ENCODE measurements around the gene ALMS1. TPM values are rescaled to one million over a fixed set of nuclear protein-coding genes. Genes with fewer than 3 reads are reported as not detected.

The ALMS1 gene
- total RNA-seq, 1 experiment from 2014 or later, result 19.5 TPM

GRCh38 chr2:73594251-73594650 is 208.6 kb downstream of the ALMS1 start:
- no peak for ATAC-seq
- no peaks in the 10 kb centered on the region for H3K4me1 ChIP-seq (ENCODE audit: control insufficient read depth, insufficient read depth, low read length)
- intact Hi-C loops (cut with micrococcal nuclease; ENCODE audit: unreplicated experiment) (no loop called here), in situ Hi-C loops (cut with HindIII; ENCODE audit: low pct_unique_long_range_greater_than_20kb, low sequenced_read_pairs) (no loop called here)
- TF ChIP-seq POLR2AphosphoS5 (IDR thresholded peaks at IDR 0.05; ENCODE audit: low read depth, low read length) (no peak), CTCF (IDR thresholded peaks at IDR 0.05) (no peak), TCF7L2 (IDR thresholded peaks at IDR 0.05; ENCODE audit: low read depth, low read length) (no peak), SIN3A (IDR thresholded peaks at IDR 0.05; ENCODE audit: borderline replicate concordance, insufficient read depth, low read depth, low read length) (no peak), REST (IDR thresholded peaks at IDR 0.05; ENCODE audit: insufficient read depth in 1 of 2, low read depth in 2 of 2, low read length in 1 of 2) (no peak)
- ChIA-PET CTCF (interaction anchor here (0.6 kb wide), 1 partner anchor 120 kb away, joined by 8 read pairs; no protein-coding TSS in a partner anchor), POLR2A (no interaction called here)
- DNase-seq (ENCODE audit: low read depth, low spot score), result no peak
- H3K27ac ChIP-seq (ENCODE audit: low read length), result no peak overlapping the region
- H3K27me3 ChIP-seq (ENCODE audit: control insufficient read depth, insufficient read depth, low read length), result no peaks in the 10 kb centered on the region
- H3K4me3 ChIP-seq (ENCODE audit: low read depth in 2 of 2, low read length in 2 of 2), result no peak overlapping the region
- no peaks in the 10 kb centered on the region for H3K36me3 ChIP-seq (ENCODE audit: control insufficient read depth, insufficient read depth, low read length)
- BruUV-seq (replicated peaks), result no TSS peak
- H3K9me3 ChIP-seq (ENCODE audit: control insufficient read depth, insufficient read depth, low read depth, low read length), result 0 out of 2 replicates have a peak, but pooled peaks cover 3% of the 10 kb centered on the region

- in situ Hi-C loops (cut with HindIII; ENCODE audit: low pct_unique_long_range_greater_than_20kb, low sequenced_read_pairs), result no loop called here
Measured at GRCh38 chr2:73601780-73602179, 216.1 kb downstream of the ALMS1 start.

More at GRCh38 chr2:73601780-73602179, 216.1 kb downstream of the ALMS1 start:
- no peaks in the 10 kb centered on the region for H3K9me3 ChIP-seq (ENCODE audit: control insufficient read depth, insufficient read depth, low read depth, low read length)
- intact Hi-C loops (cut with micrococcal nuclease; ENCODE audit: unreplicated experiment), result no loop called here
- no peaks in the 10 kb centered on the region for H3K4me1 ChIP-seq (ENCODE audit: control insufficient read depth, insufficient read depth, low read length)
- DNase-seq (ENCODE audit: low read depth, low spot score) (no peak), ATAC-seq (no peak)
- no peak overlapping the region for H3K4me3 ChIP-seq (ENCODE audit: low read depth in 2 of 2, low read length in 2 of 2)
- no peaks in the 10 kb centered on the region for H3K36me3 ChIP-seq (ENCODE audit: control insufficient read depth, insufficient read depth, low read length)
- ChIA-PET POLR2A (no interaction called here), CTCF (no interaction called here)
- TF ChIP-seq REST (IDR thresholded peaks at IDR 0.05; ENCODE audit: insufficient read depth in 1 of 2, low read depth in 2 of 2, low read length in 1 of 2) (no peak), POLR2AphosphoS5 (IDR thresholded peaks at IDR 0.05; ENCODE audit: low read depth, low read length) (no peak), SIN3A (IDR thresholded peaks at IDR 0.05; ENCODE audit: borderline replicate concordance, insufficient read depth, low read depth, low read length) (no peak), CTCF (IDR thresholded peaks at IDR 0.05) (no peak), TCF7L2 (IDR thresholded peaks at IDR 0.05; ENCODE audit: low read depth, low read length) (no peak)
- no peak overlapping the region for H3K27ac ChIP-seq (ENCODE audit: low read length)
- H3K27me3 ChIP-seq (ENCODE audit: control insufficient read depth, insufficient read depth, low read length), result no peaks in the 10 kb centered on the region
- BruUV-seq (replicated peaks), result no TSS peak

All from Panc1 (cell line).